ENCODE results near the gene FRK.
A peak's percentile ranks its signal among the peaks of the same experiment; 100 is the strongest.
"Not testable (repeated sequence)": the region's sequence is repeated elsewhere in the genome, so short reads cannot be mapped to it uniquely, and the experiment has no call there.

FRK gene

GRCh38 chr6:115944829-115945228, 115.9 kb downstream of the FRK start:
- not testable (repeated sequence) for DNase-seq (ENCODE audit: low spot score)

- DNase-seq (ENCODE audit: low spot score): not testable (repeated sequence)
Observed at GRCh38 chr6:115937502-115937901, 123.2 kb downstream of the FRK start.

- DNase-seq (ENCODE audit: low spot score): no peak
Observed at GRCh38 chr6:115935361-115935760, 125.3 kb downstream of the FRK start.

- DNase-seq (ENCODE audit: low spot score): no peak
Observed at GRCh38 chr6:115934829-115935228, 125.9 kb downstream of the FRK start.

- no peak for DNase-seq (ENCODE audit: low spot score)
Observed at GRCh38 chr6:115934145-115934544, 126.5 kb downstream of the FRK start.

- DNase-seq (ENCODE audit: low spot score): no peak
Observed at GRCh38 chr6:115932481-115932880, 128.2 kb downstream of the FRK start.

GRCh38 chr6:115928000-115928399, 132.7 kb downstream of the FRK start:
- not testable (repeated sequence) for DNase-seq (ENCODE audit: low spot score)

- DNase-seq (ENCODE audit: low spot score): no peak
Observed at GRCh38 chr6:115922971-115923370, 137.7 kb downstream of the FRK start.

- DNase-seq (ENCODE audit: low spot score): no peak
Observed at GRCh38 chr6:115914098-115914497, 146.6 kb downstream of the FRK start.

GRCh38 chr6:115909923-115910546, 150.7 kb downstream of the FRK start:
- no peak for DNase-seq (ENCODE audit: low spot score)

GRCh38 chr6:115908906-115909559, 151.7 kb downstream of the FRK start:
- DNase-seq (ENCODE audit: low spot score): no peak

- DNase-seq (ENCODE audit: low spot score): no peak
Observed at GRCh38 chr6:115905471-115905870, 155.2 kb downstream of the FRK start.

- no peak for DNase-seq (ENCODE audit: low spot score)
Observed at GRCh38 chr6:115902436-115902835, 158.3 kb downstream of the FRK start.

GRCh38 chr6:115901896-115902295, 158.8 kb downstream of the FRK start:
- peak; percentile 30 for DNase-seq (ENCODE audit: low spot score)

- no peak for DNase-seq (ENCODE audit: low spot score)
Observed at GRCh38 chr6:115899730-115900282, 160.9 kb downstream of the FRK start.

GRCh38 chr6:115898246-115898645, 162.4 kb downstream of the FRK start:
- DNase-seq (ENCODE audit: low spot score): no peak

- DNase-seq (ENCODE audit: low spot score): peak; percentile 56
Observed at GRCh38 chr6:115896538-115897129, 164.1 kb downstream of the FRK start.

- no peak for DNase-seq (ENCODE audit: low spot score)
Observed at GRCh38 chr6:115894426-115894992, 166.2 kb downstream of the FRK start.

GRCh38 chr6:115891750-115892149, 168.9 kb downstream of the FRK start:
- no peak for DNase-seq (ENCODE audit: low spot score)

- no peak for DNase-seq (ENCODE audit: low spot score)
Observed at GRCh38 chr6:115891111-115891669, 169.5 kb downstream of the FRK start.

- DNase-seq (ENCODE audit: low spot score): no peak
Observed at GRCh38 chr6:115890238-115890637, 170.5 kb downstream of the FRK start.

GRCh38 chr6:115888687-115889470, 171.8 kb downstream of the FRK start:
- DNase-seq (ENCODE audit: low spot score): not testable (repeated sequence)

Measured in putamen (tissue), 1 donor.